GM18507 (cell line): Measurements from ENCODE around the gene CHCHD6.

ENCODE experiments used
- DNase-seq: peaks from one replicate; pipeline ENCODE4 v3.0.0; 2011; ENCODE audit warnings: low read depth; ENCODE audit not compliant: insufficient read length; ENCODE audit errors: extremely low spot score
- FAIRE-seq: peaks from 2 replicates; lab custom pipeline; 2011; peaks lifted over from hg19 to GRCh38; lab: Jason Lieb, UNC

Gene CHCHD6

DNA sequence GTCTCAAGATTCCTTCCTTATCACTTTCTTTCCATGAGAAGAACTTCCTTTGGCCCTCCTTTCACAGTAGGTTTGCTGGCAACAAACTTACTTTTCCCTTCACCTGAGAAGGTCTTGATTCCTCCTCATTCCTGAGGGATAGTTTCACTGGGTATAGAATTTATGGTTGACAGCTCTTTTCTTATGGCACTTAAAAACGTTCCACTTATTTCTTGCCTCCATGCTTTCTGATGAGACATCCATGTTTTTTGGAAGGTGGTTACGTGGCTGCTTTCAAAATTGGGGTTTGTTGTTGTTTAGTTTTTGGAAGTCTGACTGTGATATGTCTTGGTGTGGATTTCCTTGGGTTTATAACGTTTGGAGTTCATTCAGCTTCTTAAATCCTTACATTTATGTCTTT is 270.7 kb downstream of the CHCHD6 start:
- FAIRE-seq (no peak), DNase-seq (no peak)

DNA sequence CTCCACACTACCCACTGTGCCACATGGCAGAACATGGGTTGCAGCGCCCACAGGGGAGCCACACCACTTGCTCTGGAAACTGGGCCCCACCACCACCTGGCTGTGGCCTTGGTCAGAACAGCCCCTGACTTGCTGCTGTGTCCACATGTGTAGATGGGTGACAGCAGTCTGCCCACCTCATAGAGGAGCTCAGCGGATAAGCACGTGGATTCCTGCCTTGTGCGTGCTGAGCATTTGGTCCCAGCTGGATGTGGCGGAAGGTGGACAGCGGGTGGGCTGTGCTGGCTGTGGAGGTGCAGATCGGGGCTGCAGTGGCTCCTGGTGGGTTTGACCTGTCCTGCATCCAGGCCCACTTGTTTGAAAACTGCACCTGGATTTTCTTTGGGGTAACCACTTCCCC is 272.9 kb downstream of the CHCHD6 start:
- FAIRE-seq (no peak), DNase-seq (no peak)

DNA sequence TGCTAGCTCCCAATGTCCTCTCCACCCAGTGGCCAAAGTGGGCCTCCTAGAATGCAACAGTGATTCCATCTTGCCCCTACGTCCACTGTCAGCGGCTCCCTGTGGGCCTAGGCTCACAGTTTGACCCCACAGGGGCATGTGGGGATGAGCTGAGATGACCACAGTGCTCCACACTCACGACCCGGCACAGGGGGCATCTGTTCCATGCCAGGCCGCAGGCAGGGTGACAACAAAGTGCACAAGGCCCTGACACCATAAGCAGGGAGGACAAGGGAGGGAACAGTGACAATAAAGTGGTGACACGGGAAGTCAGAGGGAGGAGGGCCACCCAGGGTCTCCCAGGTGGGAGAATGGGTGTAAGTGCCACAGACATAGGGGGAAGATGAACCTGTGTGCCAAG is 273.8 kb downstream of the CHCHD6 start:
- DNase-seq (no peak), FAIRE-seq (no peak)

DNA sequence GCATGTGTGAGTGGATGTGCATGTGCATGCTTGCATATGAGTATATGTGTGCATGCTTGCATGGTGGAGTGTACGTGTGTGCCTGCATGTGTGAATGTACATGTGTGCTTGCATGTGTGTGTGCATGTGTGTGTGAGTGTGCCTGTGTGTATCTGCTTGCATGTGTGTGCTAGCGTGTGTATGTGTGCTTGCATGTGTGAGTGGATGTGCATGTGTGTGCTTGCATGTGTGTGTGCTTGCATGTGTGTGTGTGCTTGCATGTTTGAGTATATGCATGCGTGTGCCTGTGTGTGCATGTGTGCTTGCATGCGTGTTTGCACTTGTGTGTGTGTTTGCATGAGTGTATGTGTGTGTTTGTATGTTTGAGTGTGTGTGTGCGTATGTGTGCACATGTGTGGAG is 274.3 kb downstream of the CHCHD6 start:
- DNase-seq, result no peak
- FAIRE-seq, result no peak

DNA sequence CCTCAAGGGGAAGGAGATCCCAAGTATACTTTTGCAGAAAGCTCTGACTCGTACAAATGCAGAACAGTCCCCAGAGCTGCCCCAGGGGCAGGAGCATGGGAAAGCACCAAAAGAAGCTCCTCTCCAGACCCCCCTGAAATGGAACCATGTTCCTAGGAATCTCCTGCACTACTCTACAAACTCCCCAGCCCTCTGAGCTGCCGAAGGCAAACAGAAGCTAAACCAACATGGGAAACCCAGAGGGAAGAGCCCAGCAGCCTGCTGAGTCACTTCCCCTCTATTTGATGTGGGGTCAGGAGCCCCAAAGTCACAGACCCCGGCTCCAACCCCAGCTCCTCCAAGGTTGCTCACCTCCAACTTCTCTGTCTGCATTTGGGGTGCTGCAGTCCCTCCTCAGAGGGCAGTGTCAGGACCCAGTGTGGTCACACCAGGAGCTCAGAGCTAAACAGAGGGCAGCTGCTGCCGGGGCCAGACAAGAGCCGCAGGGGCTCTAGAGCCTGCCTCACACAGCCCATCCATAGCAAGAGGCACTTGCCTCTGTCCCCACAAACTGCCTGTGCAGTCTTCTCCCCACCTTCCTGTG is 275.1 kb downstream of the CHCHD6 start:
- DNase-seq, result no peak
- no peak for FAIRE-seq

DNA sequence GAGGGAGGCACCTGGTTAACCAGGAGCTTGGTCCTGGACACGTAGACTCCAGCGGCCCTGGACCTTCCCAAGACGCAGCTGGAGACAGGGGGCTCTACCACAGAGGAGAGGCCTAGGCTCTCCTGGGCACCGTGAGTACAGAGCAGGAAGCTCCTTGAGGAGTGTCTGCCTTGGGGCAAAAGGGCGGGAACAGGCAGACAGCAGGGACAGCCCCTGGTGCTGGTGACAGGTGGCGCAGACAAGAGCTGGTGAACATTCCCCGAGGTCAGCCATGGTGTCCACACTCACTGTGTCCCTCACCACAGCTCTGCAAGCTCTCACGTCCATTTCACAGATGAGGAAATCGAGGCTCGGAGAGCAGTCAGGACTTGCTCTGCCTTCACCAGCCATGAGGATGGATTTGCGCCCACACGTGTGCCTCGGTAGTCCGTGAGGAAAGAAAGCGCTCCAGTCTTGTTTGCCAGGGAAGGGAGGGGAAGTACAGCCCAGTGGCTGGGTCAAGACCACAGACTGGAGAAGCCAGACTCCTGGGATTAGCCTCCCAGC is 276.3 kb downstream of the CHCHD6 start:
- FAIRE-seq (no peak), DNase-seq (no peak)

DNA sequence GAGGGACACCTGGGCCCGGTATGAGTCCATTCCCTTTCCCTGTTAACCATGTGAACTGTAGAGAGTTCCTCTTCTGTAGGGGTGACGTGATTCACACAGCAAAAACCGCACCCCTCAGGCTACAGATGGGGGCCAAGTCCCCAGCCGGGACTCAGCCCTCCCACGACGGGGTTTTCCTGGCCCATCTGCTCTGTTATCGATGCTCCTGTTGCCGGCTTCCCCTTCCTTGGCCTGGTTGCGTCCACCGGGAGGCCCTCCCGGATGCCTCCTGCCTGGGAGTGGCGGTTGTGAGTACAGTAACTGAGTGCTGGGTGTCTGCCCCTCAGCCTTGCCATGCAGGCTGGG is 278.1 kb downstream of the CHCHD6 start:
- DNase-seq (peak; percentile 43), FAIRE-seq (no peak)

DNA sequence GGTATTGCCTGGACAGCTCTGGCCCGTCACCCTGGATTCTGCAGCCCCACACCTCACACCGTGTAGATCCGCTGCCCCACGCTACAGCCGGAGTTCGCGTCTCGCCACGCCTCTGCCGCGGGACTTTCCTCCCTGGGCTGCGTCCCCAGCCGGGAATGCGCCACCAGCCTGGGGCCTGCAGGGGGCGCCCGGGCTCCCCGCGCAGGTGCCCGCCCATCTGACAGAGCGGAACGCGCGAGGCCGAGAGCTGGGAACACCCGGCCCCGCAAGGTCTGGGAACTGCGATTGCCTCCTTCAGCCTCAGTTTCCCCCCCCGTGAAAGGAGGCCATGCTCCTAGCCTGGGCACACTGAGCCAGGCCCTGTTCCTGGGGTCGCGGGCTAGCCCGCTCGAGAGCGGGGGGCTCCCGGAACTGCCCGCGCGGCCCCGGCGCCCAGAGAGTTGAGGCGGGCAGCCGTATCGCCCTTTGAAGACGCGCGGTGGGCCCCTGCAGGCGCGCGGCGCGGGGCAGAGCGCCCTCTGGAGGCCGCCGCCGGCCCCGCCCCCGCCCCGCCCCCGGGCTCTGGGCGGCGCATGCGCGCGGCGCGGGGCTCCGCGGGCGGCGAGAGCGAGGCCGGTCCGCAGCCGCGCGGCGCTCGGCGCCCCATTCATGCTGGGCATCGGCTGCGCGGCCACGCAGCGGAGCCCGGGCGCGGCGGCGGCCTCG is 278.6 kb downstream of the CHCHD6 start, which contains the start of gene PLXNA1:
Gene PLXNA1, plus strand, starts transcription at position 645 of the 705 bp plus-strand sequence. CDS start 5,479 bp downstream, outside the sequence.
- FAIRE-seq (peak; percentile 90), DNase-seq (peak; percentile 89)

DNA sequence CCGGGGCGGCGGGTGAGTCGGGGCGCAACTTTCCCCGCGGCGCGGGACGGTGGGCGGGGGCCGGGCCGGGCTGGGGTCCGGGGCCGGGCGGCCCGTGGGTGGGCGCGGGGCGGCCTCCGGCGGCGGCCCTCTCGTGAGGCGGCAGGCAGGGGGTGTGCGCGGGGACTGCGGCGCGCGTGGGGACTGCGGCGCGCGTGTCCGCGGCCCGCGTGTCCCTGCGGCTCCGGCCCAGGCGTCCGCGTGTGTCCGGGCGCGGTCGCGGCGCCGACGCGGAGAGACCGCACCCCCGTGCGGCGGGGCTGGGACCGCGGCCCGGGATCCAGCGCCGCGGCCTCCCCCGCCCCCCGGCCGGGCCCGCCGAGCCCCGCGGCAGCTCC is 279.2 kb downstream of the CHCHD6 start:
- DNase-seq (no peak), FAIRE-seq (no peak)

DNA sequence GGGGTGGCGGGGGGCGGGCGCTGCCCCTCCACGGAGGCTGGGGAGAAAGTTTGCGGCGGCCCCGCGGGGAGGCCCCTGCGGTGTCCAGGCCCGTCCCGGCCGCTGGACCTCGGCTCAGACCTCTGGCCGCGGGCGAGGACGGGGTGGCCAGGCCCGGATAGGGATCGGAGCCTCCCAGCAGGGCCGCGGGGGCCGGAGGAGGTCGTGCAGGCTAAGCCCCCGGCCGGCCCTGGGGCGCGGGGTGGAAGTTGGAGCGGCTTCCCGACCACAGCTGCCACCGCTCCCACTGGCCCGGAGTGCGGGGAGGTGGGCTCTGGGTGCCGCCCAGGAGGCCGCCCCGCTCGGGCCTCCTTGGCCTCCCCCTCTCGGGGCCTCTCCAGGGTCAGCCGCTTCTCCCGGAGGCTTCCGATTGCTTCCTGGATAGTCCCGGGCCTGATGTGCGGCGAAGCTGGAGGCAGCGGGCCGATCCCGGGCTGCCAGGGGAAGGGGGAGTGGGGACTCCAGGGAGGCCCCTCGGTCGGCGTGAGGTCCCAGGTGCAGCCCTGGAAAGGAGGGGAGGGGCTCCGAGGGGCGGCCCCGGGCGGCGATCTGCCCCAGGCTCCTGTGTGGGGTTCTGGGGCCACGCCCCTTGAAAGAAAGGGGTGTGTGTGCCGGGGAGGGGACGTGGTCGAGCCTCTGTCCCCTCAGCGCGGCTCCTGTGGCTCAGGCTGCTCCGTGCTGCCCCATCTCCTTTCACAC is 279.8 kb downstream of the CHCHD6 start:
- DNase-seq (no peak), FAIRE-seq (no peak)

DNA sequence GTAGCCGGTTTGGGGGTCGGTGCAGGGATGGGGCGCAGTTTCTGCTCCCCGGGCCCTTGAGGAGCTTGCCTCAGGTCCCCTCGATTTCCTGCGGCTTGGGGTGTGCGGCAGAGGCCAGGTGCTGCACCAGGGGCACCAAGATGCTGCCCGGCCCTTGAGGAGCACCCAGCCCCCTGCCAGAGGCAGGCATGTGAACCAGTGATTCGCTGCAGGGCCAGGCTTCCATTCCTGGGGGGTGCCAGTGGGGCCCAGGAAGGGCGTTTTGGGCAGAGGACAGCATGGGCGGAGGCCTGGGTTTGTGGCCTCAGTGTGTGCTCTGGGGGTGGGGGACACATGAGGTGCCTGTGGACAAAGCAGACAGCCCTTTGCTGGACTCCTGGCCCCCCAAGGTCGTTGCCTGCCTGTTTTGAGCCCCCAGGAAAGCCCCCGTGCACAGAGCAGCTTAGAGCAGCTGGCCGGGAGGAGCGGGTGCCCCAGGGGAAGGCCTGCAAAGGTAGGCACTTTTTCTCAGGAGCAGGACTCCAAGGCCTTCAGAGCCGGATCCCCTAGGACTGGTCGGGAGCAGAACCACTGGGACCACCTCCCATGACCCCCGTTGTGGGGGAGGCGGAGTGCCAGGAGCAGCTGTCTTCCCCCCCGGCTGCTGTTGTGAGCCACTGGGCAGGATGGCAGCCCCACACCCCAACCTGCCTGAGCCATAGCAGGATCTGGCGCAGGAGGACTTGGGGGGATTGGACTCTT is 280.5 kb downstream of the CHCHD6 start:
- FAIRE-seq, result no peak
- no peak for DNase-seq

DNA sequence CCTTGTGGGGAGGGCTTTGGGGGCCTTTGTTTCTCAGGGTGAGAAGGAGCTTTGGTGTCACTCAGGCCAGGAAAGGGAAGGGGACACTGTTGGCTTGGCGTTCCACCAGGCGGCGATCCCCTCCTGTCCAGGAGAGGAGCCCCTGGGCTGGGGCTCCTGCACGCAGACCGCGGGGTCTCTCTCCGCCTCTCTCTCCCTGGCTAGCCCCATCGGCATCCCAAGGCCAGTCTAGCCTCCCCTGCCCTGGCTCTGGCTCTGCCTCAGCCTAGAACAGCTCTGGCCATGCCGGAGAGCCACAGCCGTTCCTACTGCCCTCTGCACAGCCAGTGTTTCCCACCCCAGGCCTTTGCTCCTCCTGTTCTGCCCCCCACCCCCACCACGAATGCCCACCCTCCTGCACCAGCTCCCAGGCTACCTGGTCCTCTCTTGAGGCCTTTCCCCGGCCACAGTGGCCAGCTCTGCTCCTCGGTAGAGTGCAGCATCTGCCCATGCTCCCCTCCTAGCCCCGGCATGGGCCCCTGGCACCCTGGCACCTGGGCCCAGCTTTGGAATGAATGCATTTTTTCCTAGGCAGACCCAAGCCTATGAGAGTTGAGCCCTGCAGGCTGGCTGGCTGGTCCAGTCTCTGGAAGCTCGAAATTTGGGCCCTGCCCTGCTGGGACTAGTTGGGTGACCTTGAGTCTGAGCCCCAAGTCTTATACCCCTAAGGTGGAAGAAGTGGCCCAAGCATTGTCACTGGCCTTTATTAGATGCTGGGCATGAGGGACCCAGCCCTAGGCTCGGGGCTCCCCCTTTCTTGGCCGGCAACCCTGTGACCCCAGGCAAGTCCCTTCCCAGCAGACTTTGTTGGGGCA is 281.3 kb downstream of the CHCHD6 start:
- FAIRE-seq, result no peak

DNA sequence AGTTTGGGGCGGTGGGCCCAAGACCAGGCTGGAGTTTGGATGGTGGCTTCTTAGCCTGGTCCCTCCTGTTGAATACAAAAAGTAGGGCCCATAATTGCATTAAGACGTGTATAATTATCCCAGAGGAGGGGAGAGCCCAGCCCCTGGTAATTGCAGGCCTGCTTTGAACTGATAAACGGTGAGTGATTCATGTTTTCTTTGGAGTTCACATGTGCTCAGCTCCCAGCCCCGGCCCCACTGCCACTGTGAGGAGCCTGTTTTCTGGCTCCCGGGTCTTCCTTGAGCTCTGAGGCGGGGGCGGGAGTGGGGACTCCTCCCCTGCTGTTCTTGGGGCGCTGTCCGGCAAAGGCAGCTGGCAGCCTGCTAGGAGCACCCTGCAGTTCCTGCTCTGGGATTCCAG is 282.0 kb downstream of the CHCHD6 start:
- no peak for DNase-seq
- FAIRE-seq, result no peak

More for the DNA sequence above, 281.3 kb downstream of the CHCHD6 start:
- DNase-seq, result no peak

DNA sequence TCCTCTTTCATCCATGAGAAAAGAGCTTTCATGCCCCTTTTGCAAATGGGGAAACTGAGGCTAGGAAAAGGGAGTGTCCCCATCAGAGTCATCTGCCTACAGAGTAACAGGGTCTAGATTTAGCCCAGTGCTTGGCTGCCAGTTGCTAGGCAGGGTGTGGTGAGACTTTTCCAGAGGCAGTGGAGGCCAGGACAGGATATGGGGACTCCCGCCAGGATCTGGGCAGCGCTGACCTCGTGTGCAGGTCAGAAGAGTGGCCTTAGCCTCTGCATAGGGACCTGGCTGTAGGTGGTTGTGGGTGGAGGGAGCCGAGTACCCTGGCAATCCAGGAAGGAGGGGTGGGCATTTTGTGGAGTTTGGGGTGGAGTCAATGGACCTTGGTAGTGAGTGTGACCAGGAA is 283.1 kb downstream of the CHCHD6 start:
- DNase-seq (no peak), FAIRE-seq (no peak)

DNA sequence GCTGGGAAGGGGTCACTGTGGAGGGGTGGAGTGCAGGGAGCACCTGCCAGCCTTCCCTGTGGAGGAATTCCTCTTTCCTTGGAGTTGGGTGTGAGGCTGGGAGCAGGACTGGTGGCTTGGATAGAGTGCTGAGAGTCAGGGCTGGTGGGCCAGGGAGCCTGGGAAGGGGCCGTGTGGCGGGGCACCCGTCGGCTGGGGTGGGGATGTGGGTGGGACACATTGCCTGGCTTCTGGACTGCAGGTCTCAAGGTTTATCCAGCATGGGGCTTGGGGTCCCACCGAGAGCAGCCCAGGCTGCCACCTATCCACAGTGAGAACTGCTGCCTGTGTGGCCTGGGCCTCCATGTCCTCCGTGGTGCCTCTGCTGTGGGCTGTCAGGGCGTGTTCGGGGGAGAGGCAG is 283.6 kb downstream of the CHCHD6 start:
- DNase-seq (no peak), FAIRE-seq (no peak)

DNA sequence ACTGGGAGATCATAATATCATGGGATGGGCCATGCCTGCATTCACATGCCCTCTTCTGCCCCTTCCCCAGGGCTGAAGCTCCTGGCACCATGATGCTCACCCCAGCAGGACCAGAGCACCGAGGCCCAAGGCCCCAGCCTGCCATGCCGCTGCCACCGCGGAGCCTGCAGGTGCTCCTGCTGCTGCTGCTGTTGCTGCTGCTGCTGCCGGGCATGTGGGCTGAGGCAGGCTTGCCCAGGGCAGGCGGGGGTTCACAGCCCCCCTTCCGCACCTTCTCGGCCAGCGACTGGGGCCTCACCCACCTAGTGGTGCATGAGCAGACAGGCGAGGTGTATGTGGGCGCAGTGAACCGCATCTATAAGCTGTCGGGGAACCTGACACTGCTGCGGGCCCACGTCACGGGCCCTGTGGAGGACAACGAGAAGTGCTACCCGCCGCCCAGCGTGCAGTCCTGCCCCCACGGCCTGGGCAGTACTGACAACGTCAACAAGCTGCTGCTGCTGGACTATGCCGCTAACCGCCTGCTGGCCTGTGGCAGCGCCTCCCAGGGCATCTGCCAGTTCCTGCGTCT is 284.5 kb downstream of the CHCHD6 start:
- FAIRE-seq, result no peak

DNA sequence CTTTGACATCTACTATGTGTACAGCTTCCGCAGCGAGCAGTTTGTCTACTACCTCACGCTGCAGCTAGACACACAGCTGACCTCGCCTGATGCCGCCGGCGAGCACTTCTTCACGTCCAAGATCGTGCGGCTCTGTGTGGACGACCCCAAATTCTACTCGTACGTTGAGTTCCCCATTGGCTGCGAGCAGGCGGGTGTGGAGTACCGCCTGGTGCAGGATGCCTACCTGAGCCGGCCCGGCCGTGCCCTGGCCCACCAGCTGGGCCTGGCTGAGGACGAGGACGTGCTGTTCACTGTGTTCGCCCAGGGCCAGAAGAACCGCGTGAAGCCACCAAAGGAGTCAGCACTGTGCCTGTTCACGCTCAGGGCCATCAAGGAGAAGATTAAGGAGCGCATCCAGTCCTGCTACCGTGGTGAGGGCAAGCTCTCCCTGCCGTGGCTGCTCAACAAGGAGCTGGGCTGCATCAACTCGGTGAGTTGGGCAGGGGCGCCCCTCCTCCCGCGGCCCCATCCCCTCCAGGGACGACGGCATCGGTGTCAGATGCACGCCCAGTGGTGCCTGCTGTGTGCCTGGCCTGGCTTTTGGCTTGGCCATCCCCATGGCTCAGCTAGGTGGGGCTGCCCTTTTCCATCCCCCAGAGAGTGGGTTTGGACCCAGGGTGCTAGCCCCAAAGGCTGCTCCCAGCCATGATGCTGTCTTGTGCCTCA is 285.4 kb downstream of the CHCHD6 start:
- FAIRE-seq (no peak), DNase-seq (no peak)

More for the DNA sequence above, 284.5 kb downstream of the CHCHD6 start:
- DNase-seq, result no peak

DNA sequence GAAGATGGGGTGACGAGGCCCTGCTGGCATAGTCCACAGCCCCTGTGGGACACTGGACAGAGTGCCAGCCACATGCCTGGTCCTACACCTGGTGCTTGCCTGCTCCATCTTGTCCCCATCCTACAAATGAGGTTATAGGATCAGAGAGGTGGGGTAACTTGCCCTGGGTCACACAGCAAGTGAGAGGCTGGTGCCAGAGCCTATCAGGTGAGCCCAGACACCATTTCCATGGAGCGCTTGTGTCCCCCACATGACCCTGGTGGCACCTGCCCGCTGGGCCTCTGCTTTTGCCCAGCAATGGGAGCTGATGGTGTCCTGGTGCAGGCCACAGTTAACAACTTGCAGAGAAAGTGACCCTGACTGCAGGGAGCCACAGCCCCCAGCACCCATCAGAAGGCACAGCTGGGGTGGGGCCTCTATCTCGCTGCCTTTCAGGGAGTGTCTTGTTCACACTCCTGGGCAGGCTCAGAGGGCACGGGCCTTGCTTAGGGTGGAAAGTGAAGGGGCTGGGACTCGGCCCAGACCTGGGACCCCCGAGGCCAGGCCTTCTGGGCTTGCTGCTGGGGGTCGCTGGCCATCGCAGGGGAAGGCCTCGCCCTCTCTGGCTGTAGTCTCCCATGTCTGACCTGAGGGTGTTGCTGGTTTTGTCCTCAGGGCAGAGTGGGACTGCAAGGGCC is 286.1 kb downstream of the CHCHD6 start:
- FAIRE-seq (no peak), DNase-seq (no peak)
